Esophagus muscularis mucosa (tissue), 4 donors: Measurements from ENCODE around the gene C1QTNF1. TPM values are rescaled to one million over a fixed set of nuclear protein-coding genes. Genes with fewer than 3 reads are reported as not detected.

ENCODE experiments used
- DNase-seq: peaks from one replicate; pipeline ENCODE4 v3.0.0-alpha.2; 2017; ENCODE audit errors: extremely low spot score
- H3K27ac ChIP-seq, 4 donors: fragments of 200-600 bp; sonication (generic); replicated peaks in 1 of 4; 1 replicate in 3 of 4; 2 replicates in 1 of 4; pipeline ENCODE4 v1.5.1; 2016 to 2019; ENCODE audit warnings: mild to moderate bottlenecking in 1 of 4
- H3K27me3 ChIP-seq, 4 donors: fragments of 200-600 bp; sonication (generic); one replicate each; pipeline versions ENCODE4 v1.5.1 to v1.6.0; 2016 to 2019
- H3K36me3 ChIP-seq, 4 donors: fragments of 200-600 bp; sonication (generic); one replicate each; pipeline ENCODE4 v1.5.1; 2016 to 2019
- H3K4me1 ChIP-seq, 4 donors: fragments of 200-600 bp; sonication (generic); one replicate each; pipeline ENCODE4 v1.5.1; 2016 to 2019
- H3K4me3 ChIP-seq, 4 donors: fragments of 200-600 bp; sonication (generic); 1 replicate in 2 of 4; 2 replicates in 2 of 4; pipeline ENCODE4 v1.5.1; 2016 to 2019; ENCODE audit warnings: mild to moderate bottlenecking in 4 of 4, moderate library complexity in 1 of 4
- H3K9me3 ChIP-seq, 4 donors: fragments of 200-600 bp; sonication (generic); 1 replicate in 3 of 4; 2 replicates in 1 of 4; pipeline ENCODE4 v1.5.1; 2016 to 2019
- EP300 ChIP-seq: sonication (generic); formaldehyde crosslinking; IDR thresholded peaks from one replicate; pipeline ENCODE4 v1.6.1; 2017; ENCODE audit warnings: antibody characterized with exemption
- POLR2A ChIP-seq: fragments of 450-650 bp; IDR thresholded peaks from one replicate; pipeline ENCODE4 v1.6.1; 2017; ENCODE audit warnings: antibody characterized with exemption, moderate library complexity, mild to moderate bottlenecking, low read depth
- POLR2AphosphoS5 ChIP-seq, 2 donors: sonication (generic); formaldehyde crosslinking; IDR thresholded peaks; one replicate each; pipeline ENCODE4 v1.6.1; 2017; ENCODE audit warnings: antibody characterized with exemption in 2 of 2
- WGBS: methylation state at CpG from one replicate; pipeline ENCODE4 v1.1.5; 2018; 5-methylcytosine and 5-hydroxymethylcytosine counted together
- intact Hi-C: fragments of 100-400 bp; cut with DNase I; formaldehyde crosslinking; loops from one replicate; pipeline ENCODE4 v1.15.1; 2023
- total RNA-seq, 4 donors: library from RNA; depleted of rRNA; stranded (reverse); fragments of >200 nt; gene quantifications; one replicate each; pipeline versions ENCODE4 v1.1.0 to v1.2.1, GENCODE V29; 2016
- TF ChIP-seq, protein P1 (sequence below), 3 experiments: fragments of 200-600 bp in 2 of 3; fragments of 450-650 bp in 1 of 3; sonication (generic) in 2 of 3; IDR thresholded peaks; one replicate each; pipeline ENCODE4 v1.5.1; 2017 to 2019; ENCODE audit warnings: antibody characterized with exemption in 3 of 3, mild to moderate bottlenecking in 2 of 3, moderate library complexity in 1 of 3

The C1QTNF1 gene
- total RNA-seq, 4 donors from 2014 or later: 31.1 to 115 (median 70.4) TPM

- no peaks in the 10 kb centered on the region for H3K9me3 ChIP-seq
- H3K36me3 ChIP-seq: peaks cover 16 to 81% (median 76%) of the 10 kb centered on the region in 4 donors
- intact Hi-C loops: no loop called here
- H3K27me3 ChIP-seq: no peaks in the 10 kb centered on the region
- H3K4me3 ChIP-seq: no peak overlapping the region
- DNase-seq: no peak
- peaks cover 13 to 23% (median 14%) of the 10 kb centered on the region in 4 donors for H3K4me1 ChIP-seq
- H3K27ac ChIP-seq: no peak overlapping the region
- TF ChIP-seq, protein P1, sequence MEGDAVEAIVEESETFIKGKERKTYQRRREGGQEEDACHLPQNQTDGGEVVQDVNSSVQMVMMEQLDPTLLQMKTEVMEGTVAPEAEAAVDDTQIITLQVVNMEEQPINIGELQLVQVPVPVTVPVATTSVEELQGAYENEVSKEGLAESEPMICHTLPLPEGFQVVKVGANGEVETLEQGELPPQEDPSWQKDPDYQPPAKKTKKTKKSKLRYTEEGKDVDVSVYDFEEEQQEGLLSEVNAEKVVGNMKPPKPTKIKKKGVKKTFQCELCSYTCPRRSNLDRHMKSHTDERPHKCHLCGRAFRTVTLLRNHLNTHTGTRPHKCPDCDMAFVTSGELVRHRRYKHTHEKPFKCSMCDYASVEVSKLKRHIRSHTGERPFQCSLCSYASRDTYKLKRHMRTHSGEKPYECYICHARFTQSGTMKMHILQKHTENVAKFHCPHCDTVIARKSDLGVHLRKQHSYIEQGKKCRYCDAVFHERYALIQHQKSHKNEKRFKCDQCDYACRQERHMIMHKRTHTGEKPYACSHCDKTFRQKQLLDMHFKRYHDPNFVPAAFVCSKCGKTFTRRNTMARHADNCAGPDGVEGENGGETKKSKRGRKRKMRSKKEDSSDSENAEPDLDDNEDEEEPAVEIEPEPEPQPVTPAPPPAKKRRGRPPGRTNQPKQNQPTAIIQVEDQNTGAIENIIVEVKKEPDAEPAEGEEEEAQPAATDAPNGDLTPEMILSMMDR (IDR thresholded peaks at IDR 0.05): no peak
- TF ChIP-seq POLR2AphosphoS5 (IDR thresholded peaks at IDR 0.05) (no peak), POLR2A (no peak), EP300 (no peak)
- 84% methylated on average over 12 of the region's 12 CpGs for WGBS
Observed at GRCh38 chr17:78992542-78993212, 31.3 kb upstream of the C1QTNF1 start.

DNA sequence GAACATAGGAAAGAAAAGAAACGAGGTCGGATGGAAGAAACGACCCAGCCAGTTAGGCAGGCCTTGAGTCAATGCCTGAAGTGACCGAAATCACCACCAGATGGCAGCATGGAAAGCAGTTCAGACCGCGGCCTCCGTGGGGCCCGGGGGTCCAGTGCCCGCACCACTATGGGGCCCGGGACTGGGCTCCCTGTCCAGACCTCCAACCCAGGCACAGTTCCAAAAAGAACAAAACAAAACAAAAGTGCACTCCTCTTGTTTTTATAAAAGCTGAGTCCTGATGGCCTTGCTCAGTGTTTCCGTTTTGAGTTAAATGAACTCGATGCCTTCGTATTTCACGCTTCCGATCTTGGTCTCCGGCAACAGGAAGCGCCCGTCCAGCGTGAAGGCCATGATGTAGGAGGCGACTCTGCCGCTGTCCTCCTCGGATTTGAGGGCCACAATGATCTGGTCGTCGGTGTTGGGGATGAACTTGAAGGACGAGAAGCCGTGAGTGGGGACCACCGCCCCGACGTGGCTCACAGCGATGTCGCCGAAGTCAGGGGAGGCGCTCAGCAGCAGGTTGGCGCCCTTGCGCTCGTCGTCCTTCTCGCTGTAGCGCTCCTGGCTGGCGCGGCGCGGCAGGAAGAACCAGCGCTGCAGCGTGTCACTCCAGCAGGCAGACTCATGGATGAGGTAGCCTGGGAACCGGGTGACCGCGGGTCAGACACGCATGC lies 30.6 kb upstream of the C1QTNF1 start:
- Histone ChIP-seq H3K4me3 (no peak overlapping the region), H3K36me3 (peaks cover 16 to 83% (median 82%) of the 10 kb centered on the region in 4 donors), H3K27me3 (no peaks in the 10 kb centered on the region), H3K4me1 (peaks cover 7 to 19% (median 14%) of the 10 kb centered on the region in 4 donors), H3K27ac (no peak overlapping the region), H3K9me3 (no peaks in the 10 kb centered on the region)
- no peak for DNase-seq
- 69% methylated on average over 38 of the region's 49 CpGs for WGBS
- intact Hi-C loops: no loop called here
- TF ChIP-seq, protein P1 (IDR thresholded peaks at IDR 0.05): peak; percentile 68 to 82 (median 69)
- TF ChIP-seq EP300 (no peak), POLR2AphosphoS5 (IDR thresholded peaks at IDR 0.05) (no peak), POLR2A (no peak)

DNA sequence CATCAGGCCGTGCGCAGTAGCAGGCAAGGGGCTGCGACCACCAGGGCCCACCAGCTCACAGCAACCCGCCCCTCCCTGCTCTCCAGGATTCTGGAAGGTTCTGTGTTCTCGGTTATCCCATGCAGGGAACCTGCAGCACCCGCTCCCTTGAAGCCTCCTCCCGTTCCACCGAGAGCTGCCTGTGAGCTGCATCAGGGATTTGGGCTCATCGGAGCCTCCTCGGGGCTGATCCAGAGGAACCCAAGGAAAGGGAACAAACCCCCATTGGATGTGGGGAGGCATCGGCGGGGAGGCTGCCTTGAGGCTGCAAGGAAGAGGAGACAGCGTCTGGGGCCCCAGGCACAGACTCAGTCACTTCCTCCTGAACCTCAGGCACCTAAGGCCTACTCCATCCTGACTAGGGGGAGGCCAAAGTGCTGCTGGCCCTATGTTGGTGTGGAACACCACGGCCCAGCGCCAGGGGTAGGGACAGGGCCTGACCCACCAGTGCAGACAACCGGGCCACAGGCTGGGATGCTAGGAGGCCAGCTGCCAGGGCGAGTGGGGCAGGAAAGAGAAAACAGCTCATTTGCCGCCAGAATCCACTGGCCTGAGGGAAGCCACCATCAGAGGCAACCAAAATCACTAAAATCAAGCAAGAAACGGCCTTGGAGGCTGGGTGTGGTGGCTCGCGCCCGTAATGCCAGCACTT lies 29.8 kb upstream of the C1QTNF1 start:
- intact Hi-C loops: no loop called here
- Histone ChIP-seq H3K27ac (no peak overlapping the region), H3K4me3 (no peak overlapping the region), H3K36me3 (peaks cover 16 to 89% (median 86%) of the 10 kb centered on the region in 4 donors), H3K9me3 (no peaks in the 10 kb centered on the region), H3K4me1 (peaks cover 7 to 24% (median 17%) of the 10 kb centered on the region in 4 donors), H3K27me3 (no peaks in the 10 kb centered on the region)
- TF ChIP-seq EP300 (no peak), POLR2AphosphoS5 (IDR thresholded peaks at IDR 0.05) (no peak), POLR2A (no peak)
- TF ChIP-seq, protein P1 (IDR thresholded peaks at IDR 0.05): no peak
- DNase-seq: no peak
- WGBS: 91% methylated on average over 17 of the region's 22 CpGs

GRCh38 chr17:78995022-78995760 lies 28.8 kb upstream of the C1QTNF1 start:
- H3K27me3 ChIP-seq: no peaks in the 10 kb centered on the region
- TF ChIP-seq POLR2A: no peak
- TF ChIP-seq, protein P1 (IDR thresholded peaks at IDR 0.05): no peak
- TF ChIP-seq POLR2AphosphoS5 (IDR thresholded peaks at IDR 0.05): no peak
- peaks cover 16 to 97% (median 84%) of the 10 kb centered on the region in 4 donors for H3K36me3 ChIP-seq
- H3K4me1 ChIP-seq: peaks cover 7 to 24% (median 18%) of the 10 kb centered on the region in 4 donors
- no peak overlapping the region for H3K4me3 ChIP-seq
- no peaks in the 10 kb centered on the region for H3K9me3 ChIP-seq
- intact Hi-C loops: no loop called here
- WGBS: 94% methylated on average over 27 of the region's 34 CpGs
- no peak for DNase-seq
- H3K27ac ChIP-seq: no peak overlapping the region
